HG03469 (cell line): ENCODE measurements around the gene SPOPL.
"Not testable (repeated sequence)": the region's sequence is repeated elsewhere in the genome, so short reads cannot be mapped to it uniquely, and the experiment has no call there.

Source experiments
- ATAC-seq: cut with Tn5 transposase; IDR thresholded peaks from one replicate; pipeline ENCODE4 v1.9.1; 2021; ENCODE audit warnings: mild to moderate bottlenecking, moderate library complexity, moderate number of reproducible peaks; ENCODE audit not compliant: unreplicated experiment

SPOPL gene

DNA sequence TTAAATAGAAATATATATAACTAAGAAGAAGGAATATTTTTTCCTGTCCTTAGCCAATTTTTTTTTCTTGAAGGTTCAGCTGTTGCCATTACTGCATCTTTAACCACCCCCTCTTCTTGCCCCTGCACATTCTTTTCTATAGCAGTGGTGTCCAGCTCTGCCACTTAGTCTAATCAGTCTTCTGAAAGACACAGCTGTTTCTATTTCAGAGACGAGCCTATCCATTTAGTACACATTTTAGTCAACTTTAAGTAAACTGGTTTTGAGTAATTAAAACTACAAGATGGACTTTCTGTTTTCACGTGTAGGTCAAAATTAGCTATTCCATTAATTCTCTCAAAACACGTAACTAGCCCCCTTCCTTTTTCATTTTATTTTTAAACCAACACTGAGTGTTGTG lies 21.0 kb downstream of the SPOPL start:
- peak; percentile 54 for ATAC-seq

- ATAC-seq, result peak; percentile 36
Observed at GRCh38 chr2:138523018-138523672, 21.6 kb downstream of the SPOPL start.

DNA sequence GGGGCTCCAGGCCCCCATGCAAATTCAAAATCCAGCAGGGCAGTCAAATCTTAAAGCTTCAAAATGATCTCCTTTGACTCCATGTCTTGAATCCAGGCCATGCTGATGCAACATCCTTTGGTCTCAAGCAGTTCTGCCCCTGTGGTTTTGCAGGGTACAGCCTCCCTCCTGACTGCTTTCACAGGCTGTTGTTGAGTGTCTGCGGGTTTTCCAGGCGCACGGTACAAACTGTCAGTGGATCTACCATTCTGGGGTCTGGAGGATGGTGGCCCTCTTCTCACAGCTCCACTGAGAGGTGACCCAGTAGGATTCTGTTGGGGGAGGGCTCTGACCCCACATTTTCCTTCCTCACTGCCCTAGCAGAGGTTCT lies 22.1 kb downstream of the SPOPL start:
- ATAC-seq, result not testable (repeated sequence)

DNA sequence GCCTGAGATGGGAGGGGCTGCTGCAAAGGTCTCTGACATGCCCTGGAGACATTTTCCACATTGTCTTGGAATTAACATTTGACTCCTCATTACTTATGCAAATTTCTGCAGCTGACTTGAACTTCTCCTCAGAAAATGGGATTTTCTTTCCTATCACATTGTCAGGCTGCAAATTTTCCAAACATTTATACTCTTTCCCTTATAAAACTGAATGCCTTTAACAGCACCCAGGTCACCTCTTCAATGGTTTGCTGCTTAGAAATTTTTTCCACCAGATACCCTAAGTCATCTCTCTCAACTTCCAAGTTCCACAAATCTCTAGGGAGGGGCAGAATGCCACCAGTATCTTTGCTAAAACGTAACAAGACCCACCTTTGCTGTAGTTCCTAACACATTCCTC lies 22.8 kb downstream of the SPOPL start:
- ATAC-seq, result not testable (repeated sequence)

- no peak for ATAC-seq
Observed at GRCh38 chr2:138531913-138532312, 30.3 kb downstream of the SPOPL start.

- ATAC-seq, result no peak
Observed at GRCh38 chr2:138534791-138535190, 33.2 kb downstream of the SPOPL start.

GRCh38 chr2:138536302-138536701 lies 34.7 kb downstream of the SPOPL start:
- ATAC-seq, result peak; percentile 74

DNA sequence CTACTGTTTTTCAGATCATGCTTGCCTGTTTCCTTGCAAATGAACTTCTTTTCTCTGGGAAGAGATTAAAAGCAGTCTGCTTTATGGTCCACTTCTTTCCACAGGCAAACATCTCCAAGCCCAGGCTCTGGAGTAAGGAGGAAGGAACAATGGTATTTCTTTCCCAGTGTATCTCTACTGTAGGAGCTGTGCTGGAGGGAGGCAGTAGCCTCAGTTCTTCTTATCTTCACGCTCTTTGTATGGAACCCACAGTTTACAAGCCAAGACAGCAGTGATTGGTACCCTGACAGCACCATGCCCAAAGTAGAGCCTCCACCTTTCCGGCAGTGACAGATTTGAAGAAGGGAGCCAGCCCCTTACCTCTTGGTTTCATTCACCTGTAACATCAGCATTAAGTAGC lies 35.2 kb downstream of the SPOPL start:
- ATAC-seq, result no peak

DNA sequence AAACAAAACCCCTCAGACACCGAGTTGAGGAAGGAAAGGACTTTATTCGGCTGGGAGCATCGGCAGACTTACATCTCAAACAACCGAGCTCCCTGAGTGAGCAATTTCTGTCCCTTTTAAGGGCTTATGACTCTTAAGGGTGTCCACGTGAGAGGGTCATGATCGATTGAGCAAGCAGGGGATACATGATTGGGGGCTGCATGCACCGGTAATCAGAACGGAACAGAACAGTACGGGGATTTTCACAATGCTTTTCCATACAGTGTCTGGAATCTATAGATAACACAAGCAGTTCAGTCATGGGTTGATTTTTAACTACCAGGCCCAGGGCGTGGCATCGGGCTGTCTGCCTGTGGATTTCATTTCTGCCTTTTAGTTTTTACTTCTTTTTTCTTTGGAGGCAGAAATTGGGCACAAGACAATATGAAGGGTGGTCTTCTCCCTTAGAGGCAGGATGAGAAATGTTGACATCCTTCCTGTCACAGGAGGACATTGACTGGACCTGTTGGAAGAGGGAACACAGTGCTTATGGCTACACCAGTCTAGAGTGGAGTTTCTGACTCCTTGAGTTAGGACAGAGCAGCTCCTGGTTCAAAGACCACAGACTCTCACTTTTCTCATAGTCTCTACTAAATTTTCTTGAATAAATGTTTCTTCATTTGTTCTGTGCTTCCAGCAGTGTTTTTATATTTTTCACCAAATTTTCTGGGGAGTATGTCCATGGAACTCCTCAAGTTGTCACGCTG lies 35.8 kb downstream of the SPOPL start:
- ATAC-seq, result no peak

GRCh38 chr2:138544206-138544605 lies 42.6 kb downstream of the SPOPL start:
- ATAC-seq, result not testable (repeated sequence)

DNA sequence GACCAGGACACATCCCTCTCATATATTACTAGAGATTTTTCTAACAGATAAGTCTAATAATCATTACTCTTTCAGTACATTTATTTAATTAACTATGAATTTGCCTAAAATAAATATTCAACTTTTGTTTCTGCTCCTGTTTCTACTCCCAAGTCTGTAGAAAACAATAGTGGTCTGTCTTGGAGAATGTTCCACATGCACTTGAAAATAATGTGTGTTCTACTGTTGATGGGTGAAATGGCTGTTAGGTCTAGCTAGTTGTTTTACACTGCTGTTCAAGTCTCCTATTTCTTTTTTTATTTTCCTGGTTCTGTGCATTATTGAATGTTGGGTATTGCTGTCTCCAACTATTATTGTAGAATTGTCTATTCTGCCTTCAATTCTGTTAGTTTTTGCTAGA lies 47.2 kb downstream of the SPOPL start:
- no peak for ATAC-seq

DNA sequence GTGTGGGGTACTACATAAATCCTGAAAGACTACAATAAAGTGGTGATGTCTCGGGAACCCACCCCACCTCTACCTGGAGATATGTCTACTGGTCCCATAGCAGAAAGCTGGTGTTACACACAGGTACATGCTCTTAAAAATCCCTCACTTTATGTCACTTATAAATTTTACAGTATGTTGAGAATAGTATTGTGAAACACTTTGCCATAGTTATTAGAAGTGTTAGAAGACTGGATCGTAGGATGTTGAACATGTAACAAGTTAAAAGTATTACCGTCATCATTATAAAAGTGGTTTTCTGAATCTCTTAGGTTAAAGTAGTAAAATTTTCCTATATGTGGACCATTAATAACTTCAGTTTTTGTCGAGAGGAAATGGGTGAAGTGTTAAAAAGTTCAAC lies 48.6 kb downstream of the SPOPL start:
- no peak for ATAC-seq

GRCh38 chr2:138550670-138551287 lies 49.2 kb downstream of the SPOPL start:
- ATAC-seq, result no peak

DNA sequence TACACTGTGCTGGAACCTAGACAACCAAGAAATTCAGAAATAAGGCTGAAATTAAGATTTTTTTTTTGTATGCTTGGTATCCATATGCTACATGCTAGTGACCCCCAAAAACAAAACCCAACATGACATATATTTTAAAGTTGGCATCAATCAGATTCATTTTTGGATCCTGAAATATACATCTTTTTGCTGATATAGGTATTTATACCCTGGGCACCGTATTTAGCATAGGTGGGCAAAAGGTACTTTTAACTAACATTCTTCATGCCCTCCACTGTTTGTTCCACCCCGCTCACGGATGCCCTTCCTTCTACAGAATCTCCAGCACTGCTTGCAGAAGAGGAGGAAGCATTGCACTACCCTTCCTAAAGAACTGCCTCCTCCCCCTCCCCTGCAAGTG lies 52.6 kb downstream of the SPOPL start:
- ATAC-seq, result no peak

- ATAC-seq, result no peak
Observed at GRCh38 chr2:138559641-138560040, 58.1 kb downstream of the SPOPL start.

DNA sequence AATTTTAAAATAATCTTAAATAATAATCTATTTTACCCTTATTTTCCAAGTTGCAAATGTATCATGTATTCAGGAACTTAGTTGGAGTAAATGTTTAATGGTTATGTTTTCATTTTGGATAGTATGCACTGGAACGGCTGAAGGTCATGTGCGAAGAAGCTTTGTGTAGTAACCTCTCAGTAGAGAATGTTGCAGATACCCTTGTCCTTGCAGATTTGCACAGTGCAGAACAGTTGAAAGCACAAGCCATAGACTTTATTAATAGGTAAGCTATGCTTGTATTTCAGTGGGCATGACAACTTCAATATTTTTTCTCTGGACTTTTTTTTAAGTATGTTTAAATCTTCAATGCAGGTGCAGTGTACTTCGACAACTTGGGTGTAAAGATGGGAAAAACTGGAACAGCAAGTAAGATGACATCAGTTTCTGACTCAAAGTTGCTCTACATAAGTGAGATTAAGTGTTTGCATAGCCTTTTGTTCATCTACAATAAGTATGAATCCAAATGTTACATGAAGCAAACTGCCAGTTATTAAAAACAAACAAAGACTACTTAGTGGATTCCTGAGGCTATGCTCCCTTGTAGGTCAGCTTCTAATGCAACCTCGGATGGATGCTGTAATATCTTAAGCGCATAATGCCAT lies 63.1 kb downstream of the SPOPL start:
- ATAC-seq, result no peak

- no peak for ATAC-seq
Observed at GRCh38 chr2:138565230-138565598, 63.6 kb downstream of the SPOPL start.

- ATAC-seq, result no peak
Observed at GRCh38 chr2:138572318-138572717, 70.7 kb downstream of the SPOPL start.

GRCh38 chr2:138577066-138577465 lies 75.5 kb downstream of the SPOPL start:
- no peak for ATAC-seq

- ATAC-seq, result no peak
Observed at GRCh38 chr2:138579556-138579955, 78.0 kb downstream of the SPOPL start.

DNA sequence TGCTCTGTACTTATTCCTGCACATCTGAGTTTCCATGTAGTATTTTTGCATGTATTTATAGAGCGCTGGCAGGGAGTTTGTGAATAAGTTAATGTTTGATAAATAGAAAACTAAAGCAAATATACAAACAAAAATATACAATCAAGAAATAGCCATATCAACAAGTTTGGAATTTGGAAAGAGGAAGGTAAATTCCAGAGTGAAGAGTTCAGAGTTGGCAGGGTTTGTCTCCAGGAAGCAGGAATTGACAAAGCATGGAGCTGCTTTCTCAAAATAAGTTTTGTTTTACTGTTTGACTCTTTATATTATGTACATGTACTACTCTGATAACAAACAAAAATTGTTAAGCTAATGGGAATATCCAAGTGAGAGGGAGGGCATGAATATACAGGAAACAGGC lies 80.3 kb downstream of the SPOPL start:
- ATAC-seq, result no peak

DNA sequence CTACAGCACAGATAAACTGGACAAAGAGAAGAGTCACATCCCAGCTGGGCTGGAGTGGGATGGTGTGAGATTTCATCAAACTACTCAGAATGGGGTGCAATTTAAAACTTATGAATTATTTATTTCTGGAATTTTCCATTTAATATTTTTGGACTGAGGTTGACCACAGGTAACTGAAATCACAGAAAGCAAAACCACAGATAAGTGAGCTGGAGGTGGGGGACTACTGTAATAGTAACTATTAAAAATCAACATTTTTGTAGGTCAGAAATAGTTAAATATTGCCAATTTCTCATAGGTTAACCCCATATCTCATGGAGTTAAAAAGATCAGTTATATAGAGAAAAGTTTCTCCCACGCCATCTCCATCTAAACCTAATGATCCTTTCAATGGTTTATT lies 88.1 kb downstream of the SPOPL start:
- no peak for ATAC-seq
